ENCODE results near the gene PRKCH.
"Not testable (repeated sequence)": the region's sequence is repeated elsewhere in the genome, so short reads cannot be mapped to it uniquely, and the experiment has no call there.

Gene PRKCH

DNA sequence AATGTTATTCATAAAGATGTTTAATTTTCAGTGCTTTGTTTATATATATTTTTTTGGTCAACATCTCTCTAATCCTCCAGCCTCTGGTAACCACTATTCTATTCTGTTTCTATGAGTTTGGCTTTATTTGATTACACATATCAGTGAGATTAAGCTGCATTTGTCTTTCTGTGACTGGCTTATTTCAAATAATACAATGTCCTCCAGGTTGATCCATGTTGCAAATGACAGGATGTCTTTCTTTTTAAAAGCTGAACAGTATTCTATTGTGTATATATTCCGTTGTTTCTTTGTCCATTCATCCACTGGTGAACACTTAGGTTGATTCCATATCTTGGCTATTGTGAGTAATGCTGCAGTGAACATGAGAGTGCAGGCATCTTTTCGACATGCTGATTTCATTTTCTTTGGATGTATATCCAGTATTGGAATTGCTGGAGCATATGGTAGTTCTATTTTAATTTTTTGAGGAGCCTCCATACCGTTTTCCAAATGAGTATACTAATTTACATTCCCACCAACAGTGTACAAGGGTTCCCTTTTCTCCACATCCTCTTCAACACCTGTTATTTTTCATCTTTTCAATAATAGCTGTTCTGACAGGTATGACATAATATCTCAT lies 142.4 kb downstream of the PRKCH start:
- peaks cover 61% of the 10 kb centered on the region for H3K4me1 ChIP-seq (ENCODE audit: control insufficient read depth, insufficient read depth, low read length)

DNA sequence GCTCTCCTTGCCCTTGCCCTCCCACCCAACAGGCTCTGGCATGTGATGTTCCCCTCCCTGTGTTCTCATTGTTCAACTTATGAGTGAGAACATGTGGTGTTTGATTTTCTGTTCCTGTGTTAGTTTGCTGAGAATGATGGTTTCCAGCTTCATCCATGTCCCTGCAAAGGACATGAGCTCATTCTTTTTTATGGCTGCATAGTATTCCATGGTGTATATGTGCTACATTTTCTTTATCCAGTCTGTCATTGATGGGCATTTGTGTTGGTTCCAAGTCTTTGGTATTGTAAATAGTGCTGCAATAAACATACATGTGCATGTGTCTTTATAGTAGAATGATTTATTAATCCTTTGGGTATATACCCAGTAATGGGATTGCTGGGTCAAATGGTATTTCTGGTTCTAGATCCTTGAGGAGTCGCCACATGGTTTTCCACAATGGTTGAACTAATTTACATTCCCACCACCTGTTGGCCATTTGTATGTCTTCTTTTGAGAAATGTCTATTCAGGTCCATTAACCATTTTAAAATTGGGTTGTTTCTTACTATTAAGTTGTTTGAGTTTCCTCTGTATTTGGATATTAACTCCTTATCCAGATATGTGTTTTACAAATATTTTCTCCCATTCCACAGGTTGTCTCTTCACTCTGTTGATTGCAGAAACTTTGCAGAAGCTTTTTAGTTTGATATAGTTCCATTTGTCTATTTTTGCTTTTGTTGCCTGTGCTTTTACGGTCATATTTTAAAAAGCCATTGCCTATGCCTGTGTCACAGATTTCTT lies 143.4 kb downstream of the PRKCH start:
- H3K4me1 ChIP-seq (ENCODE audit: control insufficient read depth, insufficient read depth, low read length): peaks cover 71% of the 10 kb centered on the region
- peak overlapping the region; percentile 75 for H3K9ac ChIP-seq (ENCODE audit: low read depth, low read length)
- H3K4me3 ChIP-seq (ENCODE audit: low read length); H3K9me3 ChIP-seq (replicated peaks; ENCODE audit: low read length); H3K4me2 ChIP-seq (ENCODE audit: low read length); H3K36me3 ChIP-seq (ENCODE audit: insufficient read depth, low read length); H3K27me3 ChIP-seq (ENCODE audit: control insufficient read depth, insufficient read depth, low read length): not testable (repeated sequence)

More for the DNA sequence above, 142.4 kb downstream of the PRKCH start:
- H3K36me3 ChIP-seq (ENCODE audit: insufficient read depth, low read length): no peaks in the 10 kb centered on the region
- no peak overlapping the region for H3K4me3 ChIP-seq (ENCODE audit: low read length)
- no peaks in the 10 kb centered on the region for H3K9me3 ChIP-seq (replicated peaks; ENCODE audit: low read length)
- H3K27me3 ChIP-seq (ENCODE audit: control insufficient read depth, insufficient read depth, low read length): no peaks in the 10 kb centered on the region
- no peak overlapping the region for H3K4me2 ChIP-seq (ENCODE audit: low read length)
- H3K9ac ChIP-seq (ENCODE audit: low read depth, low read length): peak overlapping the region; percentile 76

DNA sequence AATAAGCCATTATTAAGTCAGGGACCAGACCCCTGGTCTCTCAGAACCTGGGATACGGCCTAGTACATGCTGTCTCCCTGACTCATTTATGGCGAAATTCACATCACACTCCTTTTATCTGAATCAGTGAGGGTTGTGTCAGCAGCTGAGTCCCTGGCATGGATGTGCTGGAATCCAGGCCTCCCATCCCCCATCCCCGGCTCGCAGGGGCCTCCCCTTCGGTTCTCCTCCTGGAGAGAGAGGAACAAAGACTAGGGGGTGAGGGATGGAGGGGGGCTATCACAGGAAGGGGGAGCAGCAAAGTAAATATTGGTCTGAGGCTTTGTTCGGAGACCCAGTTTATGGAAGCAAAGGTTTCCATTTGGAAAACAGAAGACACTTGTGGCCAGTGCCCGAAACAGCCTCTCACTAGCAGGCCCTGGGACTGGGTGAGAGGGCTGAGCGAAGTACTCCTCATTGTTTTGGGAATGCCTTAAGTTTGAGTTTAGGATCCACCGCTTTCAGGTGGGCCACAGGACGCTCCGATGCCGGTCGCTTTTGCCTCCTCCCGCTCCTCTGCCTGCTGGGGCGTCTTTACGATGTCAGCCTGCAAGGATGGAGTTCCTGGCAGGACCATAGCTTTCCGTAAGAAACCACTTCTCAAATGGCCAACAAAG lies 145.0 kb downstream of the PRKCH start:
- peak overlapping the region; percentile 25 for H3K4me2 ChIP-seq (ENCODE audit: low read length)
- H3K27me3 ChIP-seq (ENCODE audit: control insufficient read depth, insufficient read depth, low read length): no peaks in the 10 kb centered on the region
- peak overlapping the region; percentile 75 for H3K9ac ChIP-seq (ENCODE audit: low read depth, low read length)
- H3K36me3 ChIP-seq (ENCODE audit: insufficient read depth, low read length): no peaks in the 10 kb centered on the region
- no peak overlapping the region for H3K4me3 ChIP-seq (ENCODE audit: low read length)
- no peaks in the 10 kb centered on the region for H3K9me3 ChIP-seq (replicated peaks; ENCODE audit: low read length)
- peaks cover 82% of the 10 kb centered on the region for H3K4me1 ChIP-seq (ENCODE audit: control insufficient read depth, insufficient read depth, low read length)

DNA sequence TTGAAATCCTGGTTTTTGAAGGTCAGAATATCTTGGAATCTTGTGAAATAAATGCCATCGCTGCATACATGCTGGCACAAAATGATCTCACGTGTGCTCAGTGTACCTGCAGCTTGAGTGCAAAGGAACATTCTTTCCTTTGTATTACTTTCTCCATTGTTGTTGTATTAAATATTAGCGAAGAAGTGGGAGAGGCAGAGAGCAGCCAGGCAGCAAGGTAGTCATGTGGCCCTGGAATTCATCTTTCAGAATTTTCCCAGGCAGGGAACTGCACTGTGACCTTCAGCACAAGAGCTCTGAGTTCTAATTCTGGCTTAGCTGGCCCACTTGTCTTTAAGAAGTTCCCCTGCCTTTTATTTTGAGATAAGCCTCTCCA lies 145.5 kb downstream of the PRKCH start:
- Histone ChIP-seq H3K36me3 (ENCODE audit: insufficient read depth, low read length) (no peaks in the 10 kb centered on the region), H3K9me3 (replicated peaks; ENCODE audit: low read length) (no peaks in the 10 kb centered on the region), H3K4me3 (ENCODE audit: low read length) (no peak overlapping the region), H3K4me1 (ENCODE audit: control insufficient read depth, insufficient read depth, low read length) (peaks cover 84% of the 10 kb centered on the region), H3K9ac (ENCODE audit: low read depth, low read length) (peak overlapping the region; percentile 69), H3K4me2 (ENCODE audit: low read length) (no peak overlapping the region), H3K27me3 (ENCODE audit: control insufficient read depth, insufficient read depth, low read length) (no peaks in the 10 kb centered on the region)

DNA sequence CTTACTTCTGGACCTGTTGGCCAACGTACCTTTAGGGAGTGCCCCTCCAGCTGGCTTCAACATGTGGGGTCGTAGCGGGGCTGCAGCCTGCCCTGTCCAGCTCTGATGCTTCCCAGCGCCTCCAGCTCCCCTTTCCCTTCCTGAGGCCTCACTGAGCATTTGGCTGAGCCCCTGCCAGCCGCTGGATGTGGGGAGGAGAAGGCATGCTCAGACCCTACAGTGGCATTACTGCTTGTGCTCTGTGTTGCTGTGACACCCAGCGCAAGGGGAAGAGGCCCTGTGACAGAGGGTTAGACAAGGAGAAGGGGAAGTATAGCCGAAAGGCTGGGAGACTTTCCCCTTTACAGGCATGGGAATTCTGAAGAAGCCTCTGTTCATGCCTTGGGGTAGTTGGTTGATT lies 145.9 kb downstream of the PRKCH start:
- H3K9me3 ChIP-seq (replicated peaks; ENCODE audit: low read length): no peaks in the 10 kb centered on the region
- no peak overlapping the region for H3K4me2 ChIP-seq (ENCODE audit: low read length)
- H3K9ac ChIP-seq (ENCODE audit: low read depth, low read length): peak overlapping the region; percentile 69
- no peaks in the 10 kb centered on the region for H3K36me3 ChIP-seq (ENCODE audit: insufficient read depth, low read length)
- H3K4me3 ChIP-seq (ENCODE audit: low read length): no peak overlapping the region
- peaks cover 82% of the 10 kb centered on the region for H3K4me1 ChIP-seq (ENCODE audit: control insufficient read depth, insufficient read depth, low read length)
- H3K27me3 ChIP-seq (ENCODE audit: control insufficient read depth, insufficient read depth, low read length): no peaks in the 10 kb centered on the region

DNA sequence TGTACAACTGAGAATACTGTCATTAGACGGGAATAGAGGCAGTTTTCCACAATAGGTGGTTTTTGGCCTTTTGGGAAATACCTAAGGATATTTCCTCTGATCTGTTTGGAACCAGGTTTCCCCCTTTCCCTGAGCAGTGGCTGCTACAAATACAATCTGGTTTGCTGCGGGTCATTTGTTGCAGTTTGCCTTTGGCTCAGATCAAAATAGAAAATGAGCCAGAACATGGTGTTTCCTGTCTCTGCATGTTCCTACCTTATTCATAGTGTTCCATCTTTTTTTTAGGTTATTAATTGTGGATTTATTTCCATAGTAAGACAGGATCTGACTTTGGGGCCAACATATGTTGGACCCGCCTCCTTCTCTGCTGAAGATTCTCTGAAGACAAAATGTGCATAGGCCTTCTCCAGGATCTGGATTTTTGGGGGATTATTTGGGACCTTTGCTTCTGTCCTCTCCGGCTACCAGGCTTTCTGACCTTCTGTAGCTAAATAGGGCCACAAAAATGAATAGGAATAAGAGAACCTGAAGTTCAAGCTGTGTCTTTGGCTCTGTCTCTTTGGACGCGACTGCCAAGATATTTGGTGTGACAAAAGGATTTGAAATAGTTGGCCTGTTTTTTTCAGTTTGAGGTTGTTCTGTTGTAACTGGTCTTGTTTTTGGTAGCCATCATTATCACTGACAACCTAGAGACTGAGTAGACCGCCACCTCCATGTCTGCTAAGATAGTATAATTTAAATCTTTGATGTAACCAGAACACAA lies 146.9 kb downstream of the PRKCH start:
- H3K9me3 ChIP-seq (replicated peaks; ENCODE audit: low read length): no peaks in the 10 kb centered on the region
- H3K4me2 ChIP-seq (ENCODE audit: low read length): no peak overlapping the region
- H3K27me3 ChIP-seq (ENCODE audit: control insufficient read depth, insufficient read depth, low read length): no peaks in the 10 kb centered on the region
- no peak overlapping the region for H3K4me3 ChIP-seq (ENCODE audit: low read length)
- H3K36me3 ChIP-seq (ENCODE audit: insufficient read depth, low read length): no peaks in the 10 kb centered on the region
- peaks cover 81% of the 10 kb centered on the region for H3K4me1 ChIP-seq (ENCODE audit: control insufficient read depth, insufficient read depth, low read length)
- H3K9ac ChIP-seq (ENCODE audit: low read depth, low read length): peak overlapping the region; percentile 69

DNA sequence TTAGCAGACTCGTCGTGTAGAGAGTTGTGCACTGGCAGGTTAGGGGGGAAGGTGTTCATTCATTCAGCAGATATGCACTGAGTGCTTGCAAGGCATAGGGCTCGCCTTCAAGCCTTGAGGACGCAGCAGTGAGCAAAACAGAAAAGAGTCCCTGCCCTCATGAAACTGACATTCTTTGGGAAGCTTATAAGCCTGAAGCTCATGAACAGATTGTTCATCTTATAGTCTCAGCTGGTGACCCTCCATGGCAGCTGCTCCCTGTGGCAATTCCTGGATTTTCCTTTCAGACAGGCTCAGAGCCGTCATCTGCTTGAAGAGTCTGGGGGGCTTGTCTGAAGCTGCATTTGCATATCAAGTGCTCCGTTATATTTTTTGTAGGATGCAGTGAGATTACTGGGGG lies 148.4 kb downstream of the PRKCH start:
- H3K36me3 ChIP-seq (ENCODE audit: insufficient read depth, low read length): no peaks in the 10 kb centered on the region

DNA sequence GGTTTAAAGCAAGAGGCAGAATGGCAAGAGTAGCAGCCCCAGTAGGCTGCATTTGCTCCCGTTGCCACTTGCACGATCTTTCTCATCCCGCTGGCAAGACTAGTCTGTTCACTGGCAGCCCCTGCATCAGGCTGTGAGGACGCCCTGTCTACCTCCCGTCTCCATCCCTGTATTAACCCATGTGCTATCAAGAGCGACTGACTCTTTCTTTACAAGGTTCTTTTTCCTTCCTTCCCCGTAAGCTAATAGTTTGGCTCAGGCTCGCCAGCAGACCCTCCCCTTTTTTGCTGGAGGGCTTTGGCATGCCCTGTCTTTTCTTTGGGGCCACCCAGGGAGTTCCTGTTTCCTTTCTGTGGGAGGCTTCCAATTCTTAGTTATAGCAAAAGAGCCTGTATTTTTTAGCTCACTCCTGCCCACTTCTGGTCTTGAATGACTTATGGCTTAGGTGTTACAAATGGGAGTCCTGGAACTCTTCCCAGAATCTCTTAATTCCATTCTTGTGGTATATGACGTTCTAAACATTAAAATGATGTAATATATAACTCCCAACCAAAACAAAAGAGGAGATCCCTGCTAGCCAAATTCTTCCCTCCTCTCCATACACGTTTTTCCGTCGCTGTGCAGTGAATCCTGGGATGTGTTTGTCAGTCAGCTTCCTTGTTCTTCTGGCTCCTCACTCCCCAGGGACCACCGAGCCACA lies 149.0 kb downstream of the PRKCH start:
- Histone ChIP-seq H3K9ac (ENCODE audit: low read depth, low read length) (peak overlapping the region; percentile 86), H3K4me3 (ENCODE audit: low read length) (peak overlapping the region; percentile 23)

More for the DNA sequence above, 148.4 kb downstream of the PRKCH start:
- Histone ChIP-seq H3K27me3 (ENCODE audit: control insufficient read depth, insufficient read depth, low read length) (no peaks in the 10 kb centered on the region), H3K9ac (ENCODE audit: low read depth, low read length) (peak overlapping the region; percentile 69), H3K9me3 (replicated peaks; ENCODE audit: low read length) (no peaks in the 10 kb centered on the region), H3K4me3 (ENCODE audit: low read length) (peak overlapping the region; percentile 23), H3K4me1 (ENCODE audit: control insufficient read depth, insufficient read depth, low read length) (peaks cover 79% of the 10 kb centered on the region), H3K4me2 (ENCODE audit: low read length) (peak overlapping the region; percentile 34)

DNA sequence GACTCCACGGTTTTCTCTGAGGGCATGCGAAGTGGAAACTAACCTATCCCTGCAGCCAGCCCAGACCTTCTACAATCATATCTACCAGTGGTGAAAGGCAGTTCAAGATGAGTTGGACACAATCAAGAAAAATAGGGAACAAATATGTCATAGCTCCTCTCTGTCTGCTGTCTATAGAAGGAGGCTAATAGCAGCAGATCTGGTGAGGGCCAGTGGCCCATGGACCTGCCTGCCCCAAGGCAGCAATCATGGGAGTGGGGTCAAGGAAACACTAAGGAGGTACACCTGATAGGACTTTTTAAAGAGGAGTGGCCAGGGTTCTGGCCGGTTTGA lies 149.5 kb downstream of the PRKCH start:
- Histone ChIP-seq H3K4me1 (ENCODE audit: control insufficient read depth, insufficient read depth, low read length) (peaks cover 81% of the 10 kb centered on the region), H3K9ac (ENCODE audit: low read depth, low read length) (peak overlapping the region; percentile 86), H3K4me3 (ENCODE audit: low read length) (peak overlapping the region; percentile 4), H3K27me3 (ENCODE audit: control insufficient read depth, insufficient read depth, low read length) (no peaks in the 10 kb centered on the region), H3K4me2 (ENCODE audit: low read length) (peak overlapping the region; percentile 81), H3K9me3 (replicated peaks; ENCODE audit: low read length) (no peaks in the 10 kb centered on the region), H3K36me3 (ENCODE audit: insufficient read depth, low read length) (no peaks in the 10 kb centered on the region)

More for the DNA sequence above, 149.0 kb downstream of the PRKCH start:
- Histone ChIP-seq H3K27me3 (ENCODE audit: control insufficient read depth, insufficient read depth, low read length) (no peaks in the 10 kb centered on the region), H3K4me2 (ENCODE audit: low read length) (peak overlapping the region; percentile 81), H3K36me3 (ENCODE audit: insufficient read depth, low read length) (no peaks in the 10 kb centered on the region), H3K9me3 (replicated peaks; ENCODE audit: low read length) (no peaks in the 10 kb centered on the region), H3K4me1 (ENCODE audit: control insufficient read depth, insufficient read depth, low read length) (peaks cover 81% of the 10 kb centered on the region)

DNA sequence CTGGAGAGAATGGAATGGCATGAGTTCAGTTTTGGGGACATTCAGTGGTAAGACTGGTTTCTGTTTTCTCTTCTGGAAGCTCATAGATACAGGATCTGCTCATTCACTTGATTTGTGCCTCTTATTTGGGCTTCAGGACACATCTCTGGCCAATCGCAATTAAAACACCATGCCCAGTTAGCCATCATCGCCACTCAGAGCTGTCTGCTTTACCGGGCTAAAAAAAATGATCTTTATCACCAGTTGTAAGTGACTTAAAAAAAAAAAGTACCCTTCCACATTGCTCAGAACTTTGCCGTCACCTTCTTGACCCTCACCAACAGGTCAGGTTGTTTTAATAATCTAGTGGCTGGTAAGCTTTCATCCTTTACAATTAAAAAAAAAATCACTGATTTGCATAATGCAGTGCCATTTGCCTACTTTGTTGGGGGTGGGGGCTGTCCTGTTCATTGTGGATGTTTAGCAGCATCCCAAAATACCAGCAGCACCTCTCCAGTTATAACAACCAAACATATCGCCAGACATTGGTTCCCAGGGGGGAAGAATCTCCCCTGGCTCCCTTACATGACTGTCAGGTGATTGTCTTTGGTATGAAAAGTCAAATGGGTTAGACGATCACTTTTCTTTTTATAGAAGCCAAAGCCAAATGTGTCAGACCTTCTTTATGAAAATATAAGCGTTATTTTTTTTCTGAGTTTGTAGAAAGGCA lies 150.1 kb downstream of the PRKCH start:
- no peaks in the 10 kb centered on the region for H3K9me3 ChIP-seq (replicated peaks; ENCODE audit: low read length)
- H3K4me1 ChIP-seq (ENCODE audit: control insufficient read depth, insufficient read depth, low read length): peaks cover 82% of the 10 kb centered on the region
- H3K4me2 ChIP-seq (ENCODE audit: low read length): peak overlapping the region; percentile 81
- no peaks in the 10 kb centered on the region for H3K27me3 ChIP-seq (ENCODE audit: control insufficient read depth, insufficient read depth, low read length)
- H3K4me3 ChIP-seq (ENCODE audit: low read length): peak overlapping the region; percentile 63
- peak overlapping the region; percentile 86 for H3K9ac ChIP-seq (ENCODE audit: low read depth, low read length)
- H3K36me3 ChIP-seq (ENCODE audit: insufficient read depth, low read length): no peaks in the 10 kb centered on the region

Measured in skeletal muscle satellite cell (primary cell).